GM19035 (cell line): Measurements from ENCODE around the gene TYW5.
"Not testable (repeated sequence)": the region's sequence is repeated elsewhere in the genome, so short reads cannot be mapped to it uniquely, and the experiment has no call there.

Experiments
- ATAC-seq: cut with Tn5 transposase; IDR thresholded peaks from one replicate; pipeline ENCODE4 v1.9.1; 2021; ENCODE audit not compliant: unreplicated experiment

Gene TYW5

DNA sequence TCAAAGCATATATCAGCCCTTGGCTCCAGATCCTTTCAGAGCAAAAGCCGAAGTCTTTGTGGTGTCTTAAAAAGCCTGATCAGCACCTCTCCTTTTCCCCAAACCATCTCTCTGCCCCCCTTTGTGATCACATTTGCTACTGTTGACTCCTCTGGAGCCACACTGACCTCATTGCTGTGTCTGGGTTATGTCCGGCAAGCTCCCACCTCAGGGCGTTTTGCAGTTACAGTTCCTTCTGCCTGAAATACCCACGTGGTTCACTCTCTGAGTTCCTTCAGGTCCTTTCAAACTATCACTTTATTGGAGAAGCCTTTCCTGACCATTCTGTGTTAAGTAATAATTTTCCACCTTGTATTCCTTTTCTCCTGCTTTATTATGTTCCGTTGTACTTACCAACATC, 32.4 kb downstream of the TYW5 start:
- no peak for ATAC-seq

DNA sequence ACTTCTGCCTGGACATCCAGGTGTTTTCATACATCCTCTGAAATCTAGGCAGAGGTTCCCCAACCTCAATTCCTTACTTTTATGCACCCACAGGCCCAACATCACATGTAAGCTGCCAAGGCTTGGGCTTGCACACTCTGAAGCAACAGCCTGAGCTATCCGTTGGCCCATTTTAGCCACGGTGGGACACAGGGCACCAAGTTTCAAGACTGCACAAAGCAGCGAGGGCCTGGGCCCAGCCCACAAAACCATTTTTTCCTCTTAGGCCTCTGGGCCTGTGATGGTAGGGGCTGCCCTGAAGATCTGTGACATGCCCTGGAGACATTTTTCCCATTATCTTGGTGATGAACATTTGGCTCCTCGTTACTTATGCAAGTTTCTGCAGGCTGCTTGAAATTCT, 38.3 kb downstream of the TYW5 start:
- ATAC-seq: no peak

DNA sequence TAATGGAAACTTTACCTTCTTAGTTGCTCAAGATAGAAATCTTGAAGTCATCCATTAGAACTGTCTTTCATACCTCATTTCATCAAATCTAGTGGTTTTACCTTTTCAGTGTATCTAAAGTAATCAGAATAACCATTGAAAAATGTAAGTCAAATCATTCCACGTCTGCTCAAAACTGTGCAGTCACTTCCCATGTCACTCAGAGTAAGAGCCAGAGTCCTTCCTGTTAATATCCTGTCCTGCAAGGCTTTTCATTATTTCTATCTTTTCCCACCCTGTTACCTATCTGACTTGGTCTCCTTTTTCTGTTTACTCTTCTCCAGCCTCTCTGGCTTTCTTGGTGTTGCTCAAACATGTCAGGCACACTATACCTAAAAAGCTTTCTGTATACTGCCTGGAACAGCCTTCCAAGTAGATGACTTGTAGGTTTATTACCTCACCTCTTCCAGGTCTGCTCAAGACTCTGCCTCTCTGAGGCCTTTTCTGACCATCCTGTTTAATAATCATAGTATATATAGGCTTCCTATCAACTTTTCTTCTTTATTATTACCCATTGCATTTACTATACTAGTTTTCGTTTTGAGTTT, 40.8 kb downstream of the TYW5 start:
- ATAC-seq: no peak

- ATAC-seq: not testable (repeated sequence)
Observed at GRCh38 chr2:199912553-199913114, 42.7 kb downstream of the TYW5 start.

- ATAC-seq: no peak
Observed at GRCh38 chr2:199911877-199912161, 43.5 kb downstream of the TYW5 start.

DNA sequence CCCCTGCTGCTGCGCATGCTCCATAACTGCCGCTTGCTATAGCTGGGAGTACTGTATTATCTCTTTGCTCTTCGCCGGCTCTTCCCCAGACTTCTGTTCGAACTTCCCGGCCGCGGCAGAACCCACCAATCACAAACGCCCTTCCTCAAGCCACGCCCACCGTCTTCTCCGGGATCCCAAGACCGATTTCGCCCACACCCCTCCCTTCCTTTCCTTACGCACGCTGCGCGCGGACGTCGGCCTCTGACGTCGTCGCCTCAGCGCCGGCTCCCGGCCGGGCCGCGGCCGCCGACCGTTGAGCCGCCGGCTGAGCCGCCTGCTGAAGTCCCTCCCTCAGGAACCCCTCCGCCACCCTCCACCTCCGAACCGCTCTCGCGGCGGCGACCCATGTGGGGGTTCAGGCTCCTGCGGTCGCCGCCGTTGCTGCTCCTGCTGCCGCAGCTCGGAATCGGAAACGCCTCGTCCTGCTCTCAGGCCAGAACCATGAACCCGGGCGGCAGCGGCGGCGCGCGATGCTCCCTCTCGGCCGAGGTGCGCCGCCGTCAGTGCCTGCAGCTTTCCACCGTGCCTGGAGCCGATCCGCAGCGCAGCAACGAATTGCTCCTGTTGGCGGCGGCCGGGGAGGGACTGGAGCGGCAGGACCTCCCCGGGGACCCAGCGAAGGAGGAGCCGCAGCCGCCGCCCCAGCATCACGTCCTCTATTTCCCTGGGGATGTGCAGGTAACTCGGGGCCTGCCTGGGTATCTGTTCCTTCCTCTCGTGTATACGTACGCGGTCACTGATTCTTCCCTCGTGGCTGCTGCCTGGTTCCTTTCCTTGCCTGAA, 44.0 kb downstream of the TYW5 start, which contains the start of gene C2orf69:
Gene C2orf69 (plus strand): TSS at position 242 of the 825 bp plus-strand sequence. CDS start 146 bp downstream, at position 388.
- peak; percentile 92 for ATAC-seq

DNA sequence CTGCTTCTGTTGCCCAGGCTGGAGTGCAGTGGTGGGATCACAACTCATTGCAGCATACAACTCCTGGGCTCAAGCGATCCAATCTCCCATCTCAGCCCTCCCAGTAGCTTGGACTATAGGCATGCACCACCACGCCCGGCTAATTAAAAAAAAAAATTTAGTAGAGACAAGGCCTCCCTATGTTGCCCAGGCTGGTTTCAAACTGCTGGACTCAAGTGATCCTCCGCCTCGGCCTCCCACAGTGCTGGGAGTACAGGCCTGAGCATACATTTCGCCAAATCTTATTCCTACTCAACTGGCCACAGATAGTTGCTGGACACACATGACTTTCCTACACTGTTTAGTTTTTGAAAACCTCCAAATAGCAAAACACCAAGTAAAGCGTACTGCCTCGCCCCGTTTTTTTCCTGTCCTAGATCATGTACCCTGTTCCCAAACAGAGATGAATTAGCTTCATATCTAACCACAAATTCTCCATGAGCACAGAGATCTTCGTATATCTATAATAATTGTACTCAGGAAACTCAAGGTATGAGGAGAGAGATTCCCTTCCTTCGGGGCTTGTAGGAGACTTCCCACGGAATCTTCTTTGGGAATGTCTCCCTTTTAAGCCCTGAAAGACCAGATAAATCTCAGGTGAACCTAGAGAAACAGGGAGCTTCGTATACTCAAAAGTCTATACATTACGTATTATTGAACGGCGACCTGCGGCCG, 44.8 kb downstream of the TYW5 start:
- ATAC-seq: peak; percentile 0

DNA sequence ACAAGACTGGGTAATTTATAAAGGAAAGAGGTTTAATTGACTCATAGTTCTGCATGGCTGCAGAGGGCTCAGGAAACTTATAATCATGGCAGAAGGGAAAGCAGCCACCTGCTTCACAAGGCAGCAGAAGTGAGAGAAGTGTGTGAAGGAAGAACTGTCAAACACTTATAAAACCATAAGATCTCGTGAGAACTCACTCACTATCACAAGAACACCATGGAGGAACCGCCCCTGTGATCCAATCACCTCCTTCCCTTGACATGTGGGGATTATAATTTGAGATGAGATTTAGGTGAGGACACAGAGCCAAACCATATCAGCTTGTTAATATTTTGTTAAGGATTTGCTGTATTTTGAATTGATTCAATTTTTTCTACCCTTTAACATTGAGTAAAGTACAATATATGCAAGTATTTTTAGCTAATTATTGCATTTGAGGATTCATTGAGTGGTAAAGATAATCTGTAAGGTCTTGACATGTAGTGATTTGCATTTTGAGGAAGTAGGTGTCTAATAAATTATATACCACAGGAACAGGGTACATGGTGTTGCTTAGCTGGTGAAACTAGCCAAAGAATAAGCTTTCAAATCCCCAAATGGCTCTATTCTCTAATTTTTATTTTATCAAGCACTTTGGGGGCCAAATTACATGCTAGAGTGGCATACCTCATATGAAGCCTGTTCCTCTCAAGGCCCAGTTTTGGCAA, 48.1 kb downstream of the TYW5 start:
- no peak for ATAC-seq

DNA sequence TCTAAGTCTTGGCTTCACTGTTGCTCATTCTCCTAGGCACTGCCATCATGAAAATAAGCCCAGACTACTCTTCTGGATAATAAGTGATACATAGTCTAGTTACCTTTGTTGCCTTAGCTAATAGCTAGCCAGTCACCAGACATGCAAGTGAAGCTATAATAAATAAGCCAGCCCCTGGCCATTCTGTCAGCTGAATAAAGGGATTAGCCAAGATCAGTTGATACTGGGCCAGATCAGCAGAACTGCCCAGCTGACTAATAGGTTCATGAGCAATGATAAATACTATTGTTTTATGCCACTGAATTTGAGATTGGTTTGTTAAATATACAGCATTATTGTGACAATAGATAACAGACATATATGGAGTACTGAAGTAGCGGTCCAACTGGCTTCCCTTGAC, 52.2 kb downstream of the TYW5 start:
- ATAC-seq: no peak

DNA sequence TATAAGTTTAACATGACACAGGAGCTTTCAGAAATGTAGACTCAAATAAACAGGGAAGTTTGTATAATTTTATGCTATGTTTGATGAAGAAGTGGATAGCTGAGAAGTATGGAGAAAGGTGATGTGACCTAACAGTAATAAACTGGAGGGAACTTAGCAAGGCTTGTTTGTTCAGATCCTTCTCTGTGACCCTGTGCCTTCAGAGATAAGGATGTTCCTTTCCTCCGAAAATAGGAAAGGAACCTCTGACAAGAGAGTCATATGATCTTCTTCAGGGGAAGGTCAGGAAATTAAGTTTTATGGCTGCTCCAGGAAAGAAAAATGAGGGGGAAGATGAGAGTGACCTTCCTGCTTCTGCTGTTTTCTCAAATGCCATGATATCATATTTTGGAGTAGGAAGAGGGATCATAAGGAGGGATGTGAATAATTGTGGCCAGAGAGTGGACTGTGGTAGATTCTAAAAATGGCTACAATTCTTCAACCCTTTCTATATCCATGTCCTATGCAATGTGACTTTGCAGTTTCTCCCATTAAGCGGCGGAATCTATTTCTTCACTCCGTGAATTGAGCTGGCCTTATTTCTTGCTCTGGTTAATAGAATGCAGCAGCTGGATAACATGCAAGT, 52.7 kb downstream of the TYW5 start:
- ATAC-seq: no peak

GRCh38 chr2:199901942-199902341, 53.3 kb downstream of the TYW5 start:
- ATAC-seq: no peak

GRCh38 chr2:199896617-199897016, 58.7 kb downstream of the TYW5 start:
- ATAC-seq: no peak

- no peak for ATAC-seq
Observed at GRCh38 chr2:199895406-199895805, 59.9 kb downstream of the TYW5 start.

DNA sequence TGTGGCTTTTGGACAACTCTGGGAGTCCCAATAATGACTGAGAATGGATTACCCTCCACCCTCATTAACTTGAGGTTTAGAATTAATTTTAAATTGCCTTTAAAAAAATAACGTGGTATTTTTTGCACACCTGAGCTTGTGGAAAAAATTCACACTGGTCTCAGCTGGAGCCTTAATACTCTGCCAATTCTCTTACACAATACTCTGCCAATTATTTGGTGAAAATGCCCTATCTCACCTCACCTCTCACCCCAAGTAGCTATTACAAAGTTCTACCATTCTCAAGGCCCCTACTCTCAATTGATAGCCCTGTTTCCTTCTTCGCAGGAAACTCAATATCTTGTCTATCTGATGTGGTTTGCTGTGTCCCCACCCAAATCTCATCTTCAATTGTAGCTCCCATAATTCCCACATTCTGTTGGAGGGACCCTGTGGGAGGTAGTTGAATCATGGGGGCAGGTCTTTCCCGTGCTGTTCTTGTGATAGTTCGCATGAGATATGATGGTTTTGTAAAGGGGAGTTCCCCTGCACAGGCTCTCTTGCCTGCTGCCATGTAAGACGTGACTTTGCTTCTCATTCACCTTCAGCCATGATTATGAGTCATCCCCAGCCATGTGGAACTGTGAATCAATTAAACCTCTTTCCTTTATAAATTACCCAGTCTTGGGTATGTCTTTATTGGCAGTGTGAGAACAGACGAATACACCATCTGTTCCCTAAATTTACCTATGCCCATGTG, 71.6 kb downstream of the TYW5 start:
- no peak for ATAC-seq

- no peak for ATAC-seq
Observed at GRCh38 chr2:199882667-199883066, 72.6 kb downstream of the TYW5 start.
